GM21381 (cell line): ENCODE results near the gene RFX2.
"Not testable (repeated sequence)": the region's sequence is repeated elsewhere in the genome, so short reads cannot be mapped to it uniquely, and the experiment has no call there.

ENCODE experiments used
- ATAC-seq: cut with Tn5 transposase; IDR thresholded peaks from one replicate; pipeline ENCODE4 v1.9.1; 2021; ENCODE audit warnings: mild to moderate bottlenecking, moderate library complexity; ENCODE audit not compliant: unreplicated experiment

Gene RFX2

GRCh38 chr19:6041991-6042481, 68.3 kb downstream of the RFX2 start:
- ATAC-seq = no peak

- ATAC-seq = no peak
Observed at GRCh38 chr19:6041071-6041470, 69.2 kb downstream of the RFX2 start.

GRCh38 chr19:6039566-6040225, 70.6 kb downstream of the RFX2 start:
- ATAC-seq = no peak

GRCh38 chr19:6038634-6039405, 71.5 kb downstream of the RFX2 start:
- no peak for ATAC-seq

DNA sequence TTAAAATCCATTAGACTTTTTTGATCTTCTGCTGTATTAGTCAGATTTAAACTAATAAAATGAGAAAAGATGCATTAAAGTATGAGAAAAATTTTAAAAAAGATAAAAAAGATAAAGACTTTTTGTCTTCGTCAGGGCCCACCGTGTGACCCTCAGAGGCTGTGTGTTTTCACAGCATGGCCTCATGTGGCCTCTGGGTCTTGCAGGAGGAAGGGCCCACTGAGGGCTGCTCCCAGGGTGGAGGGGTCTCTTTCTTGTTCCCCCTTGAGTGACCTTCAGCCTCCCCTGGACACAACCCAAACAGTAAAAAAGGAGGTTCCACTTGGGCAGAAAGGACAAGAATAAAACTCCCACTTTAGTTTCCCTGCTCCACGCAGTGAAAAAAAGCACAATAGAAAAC, 75.3 kb downstream of the RFX2 start:
- ATAC-seq = no peak

DNA sequence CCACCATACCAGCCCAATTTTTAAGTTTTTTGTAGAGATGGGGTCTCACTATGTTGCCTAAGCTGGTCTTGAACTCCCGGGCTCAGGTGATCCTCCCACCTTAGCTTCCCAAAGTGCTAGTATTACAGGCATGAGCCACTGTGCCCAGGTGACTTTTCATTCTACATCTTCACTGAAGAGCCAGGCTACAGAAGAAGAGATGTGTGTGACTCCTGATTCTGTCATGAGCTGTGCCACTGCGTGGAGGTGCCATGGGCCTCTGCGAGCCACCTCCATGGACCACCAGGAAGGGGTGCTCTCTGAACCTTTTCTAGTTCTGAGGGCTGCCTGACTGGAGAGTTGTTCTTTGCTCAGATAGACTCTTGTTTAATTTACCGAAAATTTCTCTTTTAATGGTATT, 75.8 kb downstream of the RFX2 start:
- ATAC-seq = no peak

DNA sequence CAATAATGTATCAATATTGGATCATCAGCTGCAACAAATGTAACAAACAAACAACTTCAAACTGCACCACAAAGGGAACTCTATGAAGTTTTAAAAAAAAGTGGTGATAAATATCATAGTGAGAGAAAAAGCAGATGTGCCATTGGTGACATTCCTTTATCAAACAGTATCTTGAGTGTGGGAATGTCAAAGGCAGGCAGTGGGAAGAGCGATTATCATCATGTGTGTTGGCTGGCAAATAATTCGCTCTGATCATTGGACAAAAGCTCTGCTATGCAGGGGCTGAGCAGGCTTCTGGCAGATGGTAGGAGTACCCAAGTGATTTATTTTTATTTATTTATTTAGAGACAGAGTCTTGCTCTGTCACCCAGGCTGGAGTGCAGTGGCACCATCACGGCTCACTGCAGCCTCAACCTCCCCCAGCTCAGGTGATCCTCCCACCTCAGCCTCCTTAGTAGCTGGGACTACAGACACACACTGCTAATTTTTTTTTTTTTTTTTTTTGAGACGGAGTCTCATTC, 76.5 kb downstream of the RFX2 start:
- no peak for ATAC-seq

DNA sequence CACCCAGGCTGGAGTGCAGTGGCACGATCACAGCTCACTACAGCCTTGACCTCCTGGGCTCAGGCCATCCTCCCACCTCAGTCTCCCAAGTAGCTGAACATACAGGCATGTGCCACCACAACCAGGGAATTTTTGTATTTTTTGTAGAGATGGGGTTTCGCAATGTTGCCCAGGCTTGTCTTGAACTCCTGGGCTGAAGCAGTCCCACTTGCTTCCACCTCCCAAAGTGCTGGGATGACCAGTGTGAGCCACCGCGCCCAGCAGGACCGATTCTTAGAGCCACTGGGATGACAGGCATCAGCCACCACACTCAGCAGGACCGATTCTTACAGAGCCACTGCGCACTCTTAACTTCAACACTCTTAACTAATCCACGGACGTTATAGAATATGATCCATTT, 77.5 kb downstream of the RFX2 start:
- no peak for ATAC-seq

DNA sequence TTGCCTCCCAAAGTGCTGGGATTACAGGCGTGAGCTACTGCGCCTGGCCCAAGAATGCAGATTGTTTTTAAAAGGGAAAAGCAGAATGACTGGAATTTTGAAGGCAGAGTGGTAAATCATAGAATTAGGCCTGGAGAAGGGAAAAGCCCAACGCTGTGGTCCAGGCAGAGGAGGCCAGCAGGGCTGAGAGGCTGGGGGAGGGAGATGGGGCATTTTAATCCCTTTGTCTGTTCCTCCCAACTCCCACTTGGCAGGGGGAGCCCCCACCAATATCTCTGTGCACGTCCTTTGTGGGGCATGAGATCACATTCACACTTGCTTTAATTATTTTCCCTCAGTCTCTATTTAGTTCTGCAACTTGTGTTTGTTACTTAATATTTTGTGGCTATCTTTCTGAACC, 77.9 kb downstream of the RFX2 start:
- ATAC-seq = no peak

DNA sequence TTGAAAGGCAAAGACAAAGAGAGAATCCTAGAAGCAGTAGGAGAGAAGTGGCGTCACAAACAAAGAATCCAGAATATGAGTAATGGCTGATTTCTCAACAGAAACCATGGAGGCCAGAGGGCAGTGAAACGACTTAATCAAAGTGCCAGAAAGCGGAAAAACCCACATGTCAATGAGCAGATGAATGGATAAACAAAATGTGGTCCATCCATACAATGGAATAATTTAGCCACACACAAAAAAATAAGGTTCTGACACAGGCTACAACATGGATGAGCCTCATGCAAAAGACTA, 80.1 kb downstream of the RFX2 start:
- ATAC-seq = no peak

GRCh38 chr19:6026390-6027227, 83.7 kb downstream of the RFX2 start:
- ATAC-seq = no peak

DNA sequence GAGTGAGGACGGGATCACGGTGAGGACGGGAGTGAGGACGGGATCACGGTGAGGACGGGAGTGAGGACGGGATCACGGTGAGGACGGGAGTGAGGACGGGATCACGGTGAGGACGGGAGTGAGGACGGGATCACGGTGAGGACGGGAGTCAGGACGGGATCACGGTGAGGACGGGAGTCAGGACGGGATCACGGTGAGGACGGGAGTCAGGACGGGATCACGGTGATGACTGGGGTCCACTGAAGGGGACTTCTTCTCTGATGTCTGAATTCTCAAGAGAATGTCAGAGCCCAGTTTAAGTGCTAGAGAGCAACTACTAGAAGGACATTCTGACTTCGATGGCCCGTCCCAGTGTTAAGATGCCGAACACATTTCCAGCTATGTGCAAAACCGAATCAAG, 85.5 kb downstream of the RFX2 start:
- not testable (repeated sequence) for ATAC-seq

DNA sequence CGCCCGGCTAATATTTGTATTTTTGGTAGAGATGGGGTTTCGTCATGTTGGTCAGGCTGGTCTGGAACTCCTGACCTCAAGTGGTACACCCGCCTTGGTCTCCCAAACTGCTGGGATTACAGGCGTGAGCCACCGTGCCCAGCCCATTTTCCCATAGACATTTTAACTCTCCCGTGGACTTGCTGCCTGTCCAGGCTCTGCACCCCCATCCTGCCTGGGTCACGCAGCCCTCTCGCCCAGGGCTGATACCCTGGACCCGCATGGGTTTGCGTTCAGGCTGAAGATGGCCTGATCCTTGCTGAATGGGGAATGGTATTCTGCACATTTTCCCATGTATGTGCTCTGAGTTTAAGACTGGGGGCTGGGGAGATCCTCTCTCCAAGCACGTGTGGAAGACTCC, 86.4 kb downstream of the RFX2 start:
- no peak for ATAC-seq

DNA sequence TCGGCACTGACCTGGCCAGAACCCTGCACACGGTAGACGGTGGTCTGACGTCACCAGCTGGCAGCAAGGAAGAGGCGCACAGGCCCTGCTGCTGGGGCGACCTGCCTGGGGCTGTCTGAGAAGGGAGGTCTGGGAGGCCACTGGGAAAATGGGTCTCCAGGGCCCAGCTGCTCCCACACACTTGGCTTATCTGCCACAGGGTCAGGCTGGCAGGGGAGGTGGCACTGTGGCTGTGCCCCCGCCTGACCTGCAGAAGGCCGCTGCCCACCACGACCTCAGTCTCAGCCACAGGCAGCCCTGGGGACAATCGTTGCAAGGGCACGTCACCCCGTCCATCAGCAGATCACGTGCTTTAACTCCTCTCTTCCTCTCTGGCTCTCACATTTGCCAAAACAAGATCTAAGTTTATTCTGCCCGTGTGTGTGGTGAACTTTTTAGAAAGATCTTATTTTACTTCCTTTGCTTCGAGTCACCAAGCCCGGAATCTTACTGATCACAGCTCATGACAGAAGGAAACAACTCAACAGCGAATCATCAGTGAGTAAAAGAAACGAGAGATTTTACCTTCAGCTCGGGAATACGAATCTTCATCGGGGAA, 87.1 kb downstream of the RFX2 start:
- ATAC-seq = no peak

GRCh38 chr19:6022570-6023064, 87.7 kb downstream of the RFX2 start:
- ATAC-seq = no peak

DNA sequence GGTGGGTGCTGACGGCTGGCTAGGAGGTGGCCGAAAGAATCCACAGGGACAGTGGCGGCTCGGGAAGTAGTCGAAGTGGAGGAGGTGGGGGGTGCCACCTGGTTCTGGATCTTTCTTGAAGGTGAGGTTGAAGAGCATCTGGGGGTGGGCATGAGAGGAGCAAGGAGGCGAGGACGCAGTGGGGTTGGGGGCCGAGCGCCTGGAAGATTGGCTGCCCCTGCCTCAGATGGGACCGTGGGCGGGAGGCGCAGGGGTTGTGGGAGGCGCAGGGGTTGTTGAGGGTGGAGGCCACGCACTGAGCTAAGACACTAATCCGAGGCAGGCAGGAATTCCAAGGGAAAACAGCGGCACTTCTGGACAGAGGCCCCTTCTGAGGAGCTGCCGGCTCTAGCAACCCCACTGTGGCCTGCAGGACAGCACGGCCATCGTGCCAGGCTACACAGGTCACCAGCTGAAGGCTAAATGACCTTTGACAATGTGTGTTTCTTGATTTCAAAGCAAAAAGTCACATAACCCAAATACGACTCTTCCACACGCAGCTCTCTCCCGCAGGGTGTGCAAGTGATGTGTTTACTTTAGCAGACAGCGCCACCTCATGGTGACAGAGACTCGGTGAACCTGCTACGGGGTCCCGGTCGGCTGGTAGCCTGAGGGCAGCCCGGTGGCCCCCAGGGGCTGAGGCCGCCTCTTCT, 88.3 kb downstream of the RFX2 start:
- no peak for ATAC-seq

- ATAC-seq = no peak
Observed at GRCh38 chr19:6020972-6021805, 89.1 kb downstream of the RFX2 start.

DNA sequence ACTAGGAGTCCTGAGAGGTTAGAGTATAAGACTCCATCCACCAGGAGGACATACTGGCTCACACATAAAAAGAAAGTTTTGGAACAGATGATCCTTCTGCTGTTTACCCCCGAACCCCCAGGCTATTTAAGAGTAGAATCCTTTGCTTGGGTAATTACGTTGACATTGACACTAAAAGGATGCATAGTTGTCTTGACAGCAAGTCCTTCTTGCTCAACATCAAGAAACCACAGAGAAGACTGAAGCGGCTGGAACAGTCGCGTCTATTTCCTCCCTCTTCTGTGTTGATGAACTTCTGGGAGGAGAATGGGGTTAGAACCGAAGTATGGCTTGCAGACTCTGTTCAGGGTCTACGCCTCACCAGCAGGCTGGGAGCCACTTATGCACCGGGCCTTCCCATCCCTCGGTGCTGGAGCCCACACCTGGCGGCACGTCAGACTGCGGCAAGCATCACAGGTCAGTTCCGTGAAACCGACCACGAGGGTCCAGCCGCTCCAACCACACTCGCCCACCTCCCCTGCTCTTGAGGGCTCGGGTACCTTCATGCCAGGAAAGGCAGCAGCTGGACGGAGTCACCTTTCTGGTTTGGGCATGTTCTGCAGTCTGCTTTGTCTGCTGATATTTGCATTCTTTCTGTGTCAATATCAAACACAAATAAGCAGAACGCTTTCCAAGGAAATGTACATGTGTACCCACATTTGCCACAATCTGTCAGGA, 90.0 kb downstream of the RFX2 start:
- ATAC-seq = no peak

DNA sequence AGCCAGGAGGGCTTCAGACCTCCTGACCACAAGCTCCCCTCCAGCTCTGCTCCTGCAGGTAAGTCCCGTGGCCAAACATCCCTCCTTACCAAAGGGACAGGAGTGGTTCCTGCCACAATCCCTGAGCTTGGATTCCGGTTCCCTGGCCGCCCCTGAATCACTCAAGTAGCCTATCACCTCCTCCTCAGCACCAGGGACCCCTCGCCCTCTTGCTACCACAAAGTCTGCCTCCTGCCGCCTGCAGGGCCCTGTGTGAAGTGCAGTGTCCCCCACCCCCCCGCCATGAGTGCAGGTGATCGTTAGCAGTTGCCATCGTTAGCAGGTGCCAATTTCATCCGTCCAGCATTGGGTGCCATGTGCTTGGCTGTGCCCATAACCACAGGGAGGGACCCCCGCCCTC, 91.5 kb downstream of the RFX2 start:
- no peak for ATAC-seq
